NCI-H446 treated with DMSO at 0.1 percent for 48 hours (cell line): ENCODE data around the gene ABTB1.

Source experiments
- DNase-seq: peaks from one replicate; lab custom pipeline; 2025; lab: John Stamatoyannopoulos, UW

The ABTB1 gene

GRCh38 chr3:127687228-127687737, 14.5 kb downstream of the ABTB1 start:
- no peak for DNase-seq

DNA sequence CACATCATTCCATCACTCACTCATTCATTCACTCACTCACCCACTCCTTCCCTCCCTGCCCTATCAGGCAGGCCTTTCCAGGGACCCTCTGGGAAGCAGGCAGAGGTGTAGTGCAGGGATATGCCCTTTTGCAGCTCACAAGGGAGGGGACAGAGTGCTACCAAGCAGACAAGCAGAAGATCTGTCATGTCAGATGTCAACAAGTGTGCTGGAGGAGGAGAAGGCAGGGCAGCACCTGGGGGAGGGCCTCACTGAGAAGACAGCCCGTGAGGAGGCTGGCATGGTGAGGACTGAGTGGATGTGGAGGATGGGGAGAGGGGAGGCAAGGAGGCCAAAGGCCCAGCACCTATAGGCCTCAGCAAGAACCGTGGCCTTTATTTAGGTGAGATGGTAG, 15.3 kb downstream of the ABTB1 start:
- no peak for DNase-seq

DNA sequence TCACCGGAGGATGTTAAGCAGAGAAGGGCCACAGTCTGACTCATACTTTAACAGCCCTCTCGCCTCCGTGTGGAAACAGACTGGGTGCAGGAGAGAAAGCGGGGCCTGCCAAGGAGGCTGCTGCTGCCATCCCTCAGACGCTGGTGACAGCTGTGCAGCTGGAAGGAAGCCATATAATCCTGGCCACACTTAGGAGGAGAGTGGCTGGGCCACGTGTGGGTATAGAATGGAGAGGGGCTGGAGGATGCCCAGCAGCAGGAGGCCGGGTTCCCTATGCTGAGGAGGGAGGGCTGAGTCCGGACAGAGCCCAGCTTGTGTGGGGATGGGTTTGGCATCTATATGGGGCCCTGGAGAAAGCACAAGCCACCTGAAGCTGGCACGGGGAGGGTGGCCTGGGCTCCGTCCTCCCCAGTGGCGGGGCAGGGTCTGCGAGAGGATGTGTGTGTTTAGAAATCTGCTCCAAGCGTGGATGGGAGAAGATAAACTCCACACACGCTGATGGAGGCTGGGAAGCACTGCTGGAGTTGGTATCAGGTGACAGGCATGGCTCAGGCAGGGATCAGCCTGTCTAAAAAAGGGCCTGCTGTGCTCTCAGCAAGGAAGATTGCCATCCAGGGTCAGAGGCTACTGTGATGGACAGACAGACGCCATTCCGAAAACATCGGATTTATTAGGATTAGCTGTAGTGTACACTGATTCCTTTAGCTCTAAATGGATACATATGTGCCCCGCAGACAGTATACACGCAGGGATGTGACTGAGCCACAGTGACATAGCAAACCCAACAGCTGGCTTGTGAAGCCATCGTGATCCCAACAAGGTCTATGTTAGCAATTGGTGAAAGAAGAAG, 15.9 kb downstream of the ABTB1 start:
- DNase-seq = peak; percentile 94

DNA sequence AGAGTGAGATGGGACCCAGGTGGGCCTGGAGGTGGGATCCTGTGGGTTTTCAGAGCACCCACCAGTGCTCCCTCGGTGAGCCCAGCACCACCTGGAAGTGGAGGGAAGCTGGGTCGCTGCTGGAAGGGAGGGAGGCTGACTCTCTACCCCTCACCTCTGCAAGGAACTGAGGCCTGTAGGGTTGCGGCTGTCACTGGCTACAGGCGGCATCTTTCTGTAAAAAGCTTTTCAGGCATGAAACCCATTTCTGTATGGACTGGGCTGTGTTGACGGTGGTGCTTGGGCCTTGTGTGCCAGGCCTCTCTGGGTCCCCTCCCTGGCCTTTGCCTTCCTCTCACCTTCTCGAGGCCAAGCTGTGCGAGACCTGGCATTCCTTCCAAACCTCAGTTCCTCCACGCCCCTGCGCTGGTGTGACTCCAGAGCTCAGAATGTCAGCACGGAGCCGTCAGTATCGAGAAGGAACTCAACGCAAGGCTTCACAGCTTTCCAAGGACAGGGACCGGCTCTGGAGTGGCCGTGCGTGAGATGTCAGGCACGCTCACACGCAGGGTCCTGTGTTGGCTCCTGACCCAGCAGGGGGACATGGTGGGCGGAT, 16.6 kb downstream of the ABTB1 start:
- no peak for DNase-seq

DNA sequence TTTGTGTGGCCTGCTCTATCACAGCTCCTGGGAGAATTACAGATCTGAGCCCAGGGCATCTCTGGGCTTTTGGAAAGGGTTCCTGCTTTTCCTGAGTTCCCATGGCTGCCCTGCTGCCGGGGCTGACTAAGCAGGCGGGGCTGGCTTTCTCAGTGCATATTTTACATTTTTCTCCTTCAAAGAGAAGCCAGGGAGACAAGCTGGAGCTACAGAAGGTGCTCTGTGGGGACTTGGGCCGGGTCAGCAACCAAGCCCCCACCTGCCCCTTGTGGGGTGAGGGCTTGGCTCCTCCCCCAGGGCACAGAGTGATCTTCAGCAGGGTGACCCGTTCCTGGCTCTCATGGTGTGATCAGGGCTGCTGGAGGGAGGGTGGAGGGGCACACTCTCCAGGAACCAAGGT, 17.4 kb downstream of the ABTB1 start:
- DNase-seq = no peak

GRCh38 chr3:127690823-127691452, 18.2 kb downstream of the ABTB1 start:
- DNase-seq = peak; percentile 23

DNA sequence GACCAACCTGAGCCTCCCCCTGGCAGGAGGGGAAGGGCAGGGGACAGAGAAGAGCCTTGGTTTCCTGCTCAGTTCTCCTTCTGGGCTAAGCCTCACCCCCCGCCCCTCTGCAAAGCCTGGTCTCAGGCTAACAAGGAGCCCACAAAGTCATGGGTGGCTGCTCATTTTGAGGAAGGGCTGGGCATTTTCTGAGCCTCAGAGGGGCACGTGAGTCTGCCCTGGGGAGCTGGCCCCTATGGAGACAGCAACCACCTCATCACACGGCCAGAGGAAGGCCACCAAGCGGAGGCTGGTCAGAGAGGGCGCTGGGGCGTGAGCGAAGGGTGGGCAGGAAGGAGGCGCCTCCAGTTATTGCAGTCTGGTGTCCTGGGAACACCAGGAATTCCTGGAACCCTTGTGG, 18.7 kb downstream of the ABTB1 start:
- DNase-seq = no peak

GRCh38 chr3:127691974-127692373, 19.2 kb downstream of the ABTB1 start:
- no peak for DNase-seq

- no peak for DNase-seq
Measured at GRCh38 chr3:127692501-127693335, 20.0 kb downstream of the ABTB1 start.

GRCh38 chr3:127693336-127693843, 20.6 kb downstream of the ABTB1 start:
- no peak for DNase-seq

- peak; percentile 24 for DNase-seq
Measured at GRCh38 chr3:127694467-127695215, 21.9 kb downstream of the ABTB1 start.

GRCh38 chr3:127697551-127698240, 24.9 kb downstream of the ABTB1 start:
- DNase-seq = peak; percentile 96

DNA sequence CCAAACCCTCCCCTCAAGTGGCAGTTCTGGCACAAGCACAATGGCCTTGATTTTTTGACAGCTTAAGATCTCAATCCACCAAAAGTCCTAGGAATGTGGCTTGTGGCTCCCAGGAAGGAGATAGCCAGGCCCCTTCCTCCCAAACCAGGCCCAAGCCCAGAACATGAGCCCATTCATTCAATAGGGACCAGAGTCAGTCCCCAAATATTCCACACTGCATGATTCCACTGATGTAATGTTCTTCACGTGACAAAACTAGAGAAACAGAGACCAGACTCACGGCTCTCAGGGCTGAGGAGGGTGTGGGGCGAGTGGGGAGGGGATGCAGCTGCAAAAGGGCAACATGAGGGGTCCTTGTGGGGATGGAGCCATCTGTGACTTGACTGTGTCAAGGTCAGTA, 25.5 kb downstream of the ABTB1 start:
- DNase-seq = no peak

GRCh38 chr3:127698691-127699415, 26.1 kb downstream of the ABTB1 start:
- no peak for DNase-seq

DNA sequence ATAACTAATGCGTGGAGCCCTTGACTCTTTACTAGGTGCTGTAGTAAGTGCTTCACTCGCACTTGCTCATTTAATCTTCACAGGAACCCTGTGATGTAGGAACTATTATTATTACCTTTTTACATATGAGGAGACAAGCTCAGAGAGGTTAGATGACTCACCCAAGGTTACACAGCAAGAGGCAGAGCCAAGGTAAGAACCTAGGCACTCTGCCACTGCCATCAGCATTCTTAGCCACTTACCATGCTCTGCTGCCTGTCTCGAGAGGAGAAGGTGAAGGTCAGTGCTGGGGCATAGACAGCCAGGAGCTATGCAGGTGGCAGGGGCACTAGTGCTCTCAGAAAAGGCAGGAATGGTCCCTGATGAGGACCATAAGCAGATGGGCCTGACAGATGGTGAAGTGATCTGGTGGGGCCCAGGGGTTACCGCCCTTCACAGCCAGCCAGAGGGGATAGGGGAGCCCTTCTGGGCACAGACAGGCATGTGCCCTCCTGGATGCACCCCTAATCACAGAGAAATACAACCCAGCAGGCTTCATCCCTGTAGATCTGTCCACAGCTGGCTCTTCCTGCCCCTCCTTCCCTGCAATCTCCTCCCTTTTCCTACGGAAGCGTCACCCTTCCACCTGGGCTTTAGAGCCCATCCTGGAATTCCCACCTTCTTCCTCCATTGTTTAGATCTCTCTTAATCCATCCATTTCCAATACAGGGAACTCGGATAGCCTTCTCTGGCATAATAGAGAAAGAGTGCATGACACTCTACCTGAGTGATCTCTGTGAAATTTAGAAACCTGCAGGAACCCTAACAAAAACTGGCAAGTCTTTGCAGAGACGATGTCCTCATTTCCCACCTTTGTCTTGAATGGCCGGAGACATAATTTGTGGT, 26.9 kb downstream of the ABTB1 start:
- peak; percentile 8 for DNase-seq

- no peak for DNase-seq
Measured at GRCh38 chr3:127700406-127700805, 27.7 kb downstream of the ABTB1 start.

GRCh38 chr3:127701280-127701911, 28.6 kb downstream of the ABTB1 start:
- no peak for DNase-seq

DNA sequence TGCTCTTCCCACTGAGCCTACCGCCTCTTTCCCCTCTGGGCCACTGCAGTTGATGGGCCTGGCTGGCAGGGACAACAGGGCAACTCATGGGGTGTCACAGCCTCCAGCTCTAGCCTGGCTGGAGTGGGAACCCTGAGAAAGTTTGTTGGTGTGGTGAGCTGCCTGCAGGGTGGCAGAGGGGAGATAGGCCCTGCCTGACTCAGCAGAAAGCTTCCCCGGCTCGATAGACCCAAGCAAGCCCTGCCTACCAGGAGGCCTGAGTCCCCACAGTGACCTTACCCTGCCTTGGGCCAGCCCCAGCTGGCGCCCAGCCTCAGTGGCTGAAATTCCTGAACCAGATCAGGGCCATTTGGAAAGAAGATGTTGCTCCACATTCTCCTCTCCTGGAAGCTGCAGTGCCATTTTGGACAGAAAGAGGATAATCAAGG, 29.4 kb downstream of the ABTB1 start:
- no peak for DNase-seq
